ENCODE data around the gene KLHL22. TPM values are rescaled to one million over a fixed set of nuclear protein-coding genes. Genes with fewer than 3 reads are reported as not detected.

The KLHL22 gene
- total and polyA plus RNA-seq, 4 donors = 2.0 to 20.3 (median 8.7) TPM

- WGBS = 98% methylated on average over 5 of the region's 5 CpGs
- H3K4me3 ChIP-seq (ENCODE audit: low read depth in 1 of 3, low read length in 3 of 3) = no peak overlapping the region
- no peaks in the 10 kb centered on the region for H3K27me3 ChIP-seq (ENCODE audit: control insufficient read depth in 4 of 4, insufficient read depth in 4 of 4, low read length in 3 of 4)
- no peaks in the 10 kb centered on the region for H3K36me3 ChIP-seq (ENCODE audit: control insufficient read depth in 4 of 4, insufficient read depth in 3 of 4, low read depth in 1 of 4, low read length in 3 of 4)
- no peaks in the 10 kb centered on the region for H3K9me3 ChIP-seq (ENCODE audit: control insufficient read depth in 4 of 4, low read length in 3 of 4)
- peaks cover 4 to 26% (median 18%) of the 10 kb centered on the region in 4 donors for H3K4me1 ChIP-seq (ENCODE audit: control insufficient read depth in 4 of 4, insufficient read depth in 4 of 4, low read length in 3 of 4)
- no peak overlapping the region for H3K9ac ChIP-seq (ENCODE audit: low read depth in 1 of 2, low read length in 2 of 2)
- no peak for DNase-seq (ENCODE audit: low spot score)
- H3K27ac ChIP-seq (ENCODE audit: low read depth in 1 of 2, low read length in 2 of 2) = no peak overlapping the region
- TF ChIP-seq CTCF (IDR thresholded peaks at IDR 0.05; ENCODE audit: low read depth, low read length, missing input control) (no peak), SP1 (IDR thresholded peaks at IDR 0.05) (no peak), HNF4G (IDR thresholded peaks at IDR 0.05) (no peak), RXRA (IDR thresholded peaks at IDR 0.05) (no peak), TAF1 (conservative IDR thresholded peaks at IDR 0.05) (no peak), EGR1 (IDR thresholded peaks at IDR 0.05; ENCODE audit: low read depth in 2 of 2) (no peak), RAD21 (IDR thresholded peaks at IDR 0.05) (no peak), FOXA1 (IDR thresholded peaks at IDR 0.05) (no peak)
- TF ChIP-seq, protein P1, sequence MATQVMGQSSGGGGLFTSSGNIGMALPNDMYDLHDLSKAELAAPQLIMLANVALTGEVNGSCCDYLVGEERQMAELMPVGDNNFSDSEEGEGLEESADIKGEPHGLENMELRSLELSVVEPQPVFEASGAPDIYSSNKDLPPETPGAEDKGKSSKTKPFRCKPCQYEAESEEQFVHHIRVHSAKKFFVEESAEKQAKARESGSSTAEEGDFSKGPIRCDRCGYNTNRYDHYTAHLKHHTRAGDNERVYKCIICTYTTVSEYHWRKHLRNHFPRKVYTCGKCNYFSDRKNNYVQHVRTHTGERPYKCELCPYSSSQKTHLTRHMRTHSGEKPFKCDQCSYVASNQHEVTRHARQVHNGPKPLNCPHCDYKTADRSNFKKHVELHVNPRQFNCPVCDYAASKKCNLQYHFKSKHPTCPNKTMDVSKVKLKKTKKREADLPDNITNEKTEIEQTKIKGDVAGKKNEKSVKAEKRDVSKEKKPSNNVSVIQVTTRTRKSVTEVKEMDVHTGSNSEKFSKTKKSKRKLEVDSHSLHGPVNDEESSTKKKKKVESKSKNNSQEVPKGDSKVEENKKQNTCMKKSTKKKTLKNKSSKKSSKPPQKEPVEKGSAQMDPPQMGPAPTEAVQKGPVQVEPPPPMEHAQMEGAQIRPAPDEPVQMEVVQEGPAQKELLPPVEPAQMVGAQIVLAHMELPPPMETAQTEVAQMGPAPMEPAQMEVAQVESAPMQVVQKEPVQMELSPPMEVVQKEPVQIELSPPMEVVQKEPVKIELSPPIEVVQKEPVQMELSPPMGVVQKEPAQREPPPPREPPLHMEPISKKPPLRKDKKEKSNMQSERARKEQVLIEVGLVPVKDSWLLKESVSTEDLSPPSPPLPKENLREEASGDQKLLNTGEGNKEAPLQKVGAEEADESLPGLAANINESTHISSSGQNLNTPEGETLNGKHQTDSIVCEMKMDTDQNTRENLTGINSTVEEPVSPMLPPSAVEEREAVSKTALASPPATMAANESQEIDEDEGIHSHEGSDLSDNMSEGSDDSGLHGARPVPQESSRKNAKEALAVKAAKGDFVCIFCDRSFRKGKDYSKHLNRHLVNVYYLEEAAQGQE (IDR thresholded peaks at IDR 0.05) = no peak
Observed at GRCh38 chr22:20398420-20398819, 97.2 kb downstream of the KLHL22 start.

- Histone ChIP-seq H3K27ac (ENCODE audit: low read depth in 1 of 2, low read length in 2 of 2) (no peak overlapping the region), H3K4me3 (ENCODE audit: low read depth in 1 of 3, low read length in 3 of 3) (no peak overlapping the region), H3K9me3 (ENCODE audit: control insufficient read depth in 4 of 4, low read length in 3 of 4) (no peaks in the 10 kb centered on the region), H3K9ac (ENCODE audit: low read depth in 1 of 2, low read length in 2 of 2) (no peak overlapping the region), H3K36me3 (ENCODE audit: control insufficient read depth in 4 of 4, insufficient read depth in 3 of 4, low read depth in 1 of 4, low read length in 3 of 4) (no peaks in the 10 kb centered on the region), H3K4me1 (ENCODE audit: control insufficient read depth in 4 of 4, insufficient read depth in 4 of 4, low read length in 3 of 4) (peaks cover 4 to 23% (median 15%) of the 10 kb centered on the region in 4 donors), H3K27me3 (ENCODE audit: control insufficient read depth in 4 of 4, insufficient read depth in 4 of 4, low read length in 3 of 4) (no peaks in the 10 kb centered on the region)
- TF ChIP-seq RXRA (IDR thresholded peaks at IDR 0.05) (no peak), FOXA2 (IDR thresholded peaks at IDR 0.05) (no peak), RAD21 (IDR thresholded peaks at IDR 0.05) (no peak), GABPA (IDR thresholded peaks at IDR 0.05 in 1 of 2, conservative IDR thresholded peaks at IDR 0.05 in 1 of 2) (no peak), FOXA1 (IDR thresholded peaks at IDR 0.05) (no peak)
- TF ChIP-seq, protein P2, sequence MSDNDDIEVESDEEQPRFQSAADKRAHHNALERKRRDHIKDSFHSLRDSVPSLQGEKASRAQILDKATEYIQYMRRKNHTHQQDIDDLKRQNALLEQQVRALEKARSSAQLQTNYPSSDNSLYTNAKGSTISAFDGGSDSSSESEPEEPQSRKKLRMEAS (IDR thresholded peaks at IDR 0.05) = no peak
- DNase-seq (ENCODE audit: low spot score) = no peak
- WGBS = 93% methylated on average over 2 of the region's 2 CpGs
Observed at GRCh38 chr22:20397498-20397897, 98.1 kb downstream of the KLHL22 start.

DNA sequence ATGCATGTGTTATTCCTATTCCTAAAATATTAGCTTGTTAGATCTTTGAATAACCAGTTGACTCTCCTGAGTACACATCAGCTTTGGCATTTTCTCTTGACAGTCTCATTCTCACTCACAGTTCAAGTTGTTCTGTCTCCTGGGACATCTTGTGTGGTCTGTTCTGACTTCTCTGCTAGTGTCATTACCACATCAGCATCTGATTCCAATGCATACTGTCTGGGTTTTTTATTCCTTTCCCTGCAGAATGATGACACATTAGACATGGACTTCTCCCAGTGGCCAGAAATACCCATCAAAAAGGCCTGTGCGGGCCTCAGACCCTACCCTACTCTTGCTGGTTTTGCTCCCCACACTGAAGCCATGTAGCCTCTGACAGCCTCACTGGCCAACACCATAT, 99.0 kb downstream of the KLHL22 start:
- no peaks in the 10 kb centered on the region for H3K9me3 ChIP-seq (ENCODE audit: control insufficient read depth in 4 of 4, low read length in 3 of 4)
- TF ChIP-seq JUND (IDR thresholded peaks at IDR 0.05) = no peak
- no peak for TF ChIP-seq RXRA (IDR thresholded peaks at IDR 0.05)
- no peak for TF ChIP-seq SP1 (IDR thresholded peaks at IDR 0.05)
- TF ChIP-seq RAD21 (IDR thresholded peaks at IDR 0.05) = no peak
- TF ChIP-seq HNF4G (IDR thresholded peaks at IDR 0.05) = no peak
- TF ChIP-seq, protein P1 (IDR thresholded peaks at IDR 0.05) = no peak
- H3K4me1 ChIP-seq (ENCODE audit: control insufficient read depth in 4 of 4, insufficient read depth in 4 of 4, low read length in 3 of 4) = peaks cover 4 to 23% (median 15%) of the 10 kb centered on the region in 4 donors
- no peak overlapping the region for H3K9ac ChIP-seq (ENCODE audit: low read depth in 1 of 2, low read length in 2 of 2)
- 96% methylated on average over 1 of the region's 1 CpG for WGBS
- no peaks in the 10 kb centered on the region for H3K36me3 ChIP-seq (ENCODE audit: control insufficient read depth in 4 of 4, insufficient read depth in 3 of 4, low read depth in 1 of 4, low read length in 3 of 4)
- H3K27ac ChIP-seq (ENCODE audit: low read depth in 1 of 2, low read length in 2 of 2) = no peak overlapping the region
- H3K27me3 ChIP-seq (ENCODE audit: control insufficient read depth in 4 of 4, insufficient read depth in 4 of 4, low read length in 3 of 4) = no peaks in the 10 kb centered on the region
- no peak for DNase-seq (ENCODE audit: low spot score)
- no peak overlapping the region for H3K4me3 ChIP-seq (ENCODE audit: low read depth in 1 of 3, low read length in 3 of 3)

Data from liver (tissue), 9 donors.